Esophagus (tissue), 2 donors: Measurements from ENCODE around the gene FBLN2. TPM values are rescaled to one million over a fixed set of nuclear protein-coding genes. Genes with fewer than 3 reads are reported as not detected.

Source experiments
- H3K27ac ChIP-seq, 2 donors: one replicate each; pipeline ENCODE4 v1.5.1; 2013; ENCODE audit warnings: low read depth in 2 of 2, mild to moderate bottlenecking in 2 of 2, inconsistent platforms in 1 of 2, low read length in 1 of 2, moderate library complexity in 1 of 2
- H3K27me3 ChIP-seq, 2 donors: one replicate each; pipeline ENCODE4 v1.6.1; 2013; ENCODE audit warnings: low read length in 2 of 2, control low read depth in 1 of 2, mild to moderate bottlenecking in 1 of 2; ENCODE audit not compliant: insufficient read depth in 2 of 2, control insufficient read depth in 1 of 2
- H3K36me3 ChIP-seq, 2 donors: one replicate each; pipeline ENCODE4 v1.6.1; 2013; ENCODE audit warnings: low read length in 1 of 2; ENCODE audit not compliant: control insufficient read depth in 2 of 2, insufficient read depth in 2 of 2
- H3K4me1 ChIP-seq, 2 donors: one replicate each; pipeline ENCODE4 v1.6.1; 2013; ENCODE audit warnings: low read length in 1 of 2; ENCODE audit not compliant: control insufficient read depth in 2 of 2, insufficient read depth in 2 of 2
- H3K4me3 ChIP-seq, 2 donors: one replicate each; pipeline ENCODE4 v1.5.1; 2013; ENCODE audit warnings: low read length in 2 of 2, mild to moderate bottlenecking in 2 of 2, low read depth in 1 of 2, moderate library complexity in 1 of 2
- H3K9me3 ChIP-seq, 2 donors: one replicate each; pipeline ENCODE4 v1.6.1; 2013; ENCODE audit warnings: mild to moderate bottlenecking in 2 of 2, low read depth in 1 of 2, low read length in 1 of 2, moderate library complexity in 1 of 2; ENCODE audit not compliant: control insufficient read depth in 2 of 2, insufficient read depth in 1 of 2
- WGBS, 2 donors: extraction: QIAGEN DNeasy Blood & Tissue Kit; methylation state at CpG; one replicate each; pipeline ENCODE4 v1.1.7; 2013; 5-methylcytosine and 5-hydroxymethylcytosine counted together
- polyA plus RNA-seq, 2 donors: library from polyadenylated mRNA; stranded (reverse); fragments of 200-250 nt; gene quantifications; one replicate each; pipeline ENCODE4 v1.2.3, GENCODE V29; 2013
- donor health status: healthy with polysubstance abuse.
- donor health status: Bipolar disorder and iron deficiency.

FBLN2 gene
- polyA plus RNA-seq, 2 donors, result 2.7 to 6.0 TPM

- no peak overlapping the region for H3K27ac ChIP-seq
- no peak overlapping the region for H3K4me3 ChIP-seq
- H3K27me3 ChIP-seq, result no peaks in the 10 kb centered on the region
- no peaks in the 10 kb centered on the region for H3K9me3 ChIP-seq
- 57 to 65% methylated on average over 12 of the region's 12 CpGs for WGBS, 2 donors
- H3K36me3 ChIP-seq, result no peaks in the 10 kb centered on the region
- peaks cover 4% of the 10 kb centered on the region in 2 donors for H3K4me1 ChIP-seq
Observed at GRCh38 chr3:13553686-13554085, 4.8 kb downstream of the FBLN2 start.

DNA sequence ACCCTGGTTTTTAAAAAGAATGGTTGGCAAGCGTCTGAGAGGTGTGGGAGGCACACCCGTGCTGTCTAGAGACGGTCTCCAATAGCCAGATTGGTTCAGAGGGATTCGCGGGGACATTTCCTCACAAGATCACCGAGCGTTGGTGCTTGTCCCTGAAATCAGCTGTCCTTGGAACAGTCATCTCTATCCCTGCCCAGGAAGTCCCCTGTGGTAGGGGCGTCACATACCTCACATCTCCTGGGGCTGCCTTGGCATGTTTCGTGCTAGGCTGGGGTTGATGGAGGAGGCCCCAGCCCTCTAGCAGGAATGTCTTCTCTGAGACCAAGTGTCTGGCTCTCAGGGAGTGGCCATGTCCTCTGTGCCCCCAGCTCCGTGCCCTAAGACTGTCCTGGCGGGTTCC is 6.8 kb downstream of the FBLN2 start:
- no peaks in the 10 kb centered on the region for H3K36me3 ChIP-seq
- 71 to 74% methylated on average over 11 of the region's 11 CpGs for WGBS, 2 donors
- H3K4me3 ChIP-seq, result no peak overlapping the region
- H3K27ac ChIP-seq, result peak overlapping the region in 1 of 2 donors; percentile 5
- no peaks in the 10 kb centered on the region for H3K27me3 ChIP-seq
- H3K9me3 ChIP-seq, result no peaks in the 10 kb centered on the region
- peaks cover 0 to 6% of the 10 kb centered on the region in 2 donors for H3K4me1 ChIP-seq

DNA sequence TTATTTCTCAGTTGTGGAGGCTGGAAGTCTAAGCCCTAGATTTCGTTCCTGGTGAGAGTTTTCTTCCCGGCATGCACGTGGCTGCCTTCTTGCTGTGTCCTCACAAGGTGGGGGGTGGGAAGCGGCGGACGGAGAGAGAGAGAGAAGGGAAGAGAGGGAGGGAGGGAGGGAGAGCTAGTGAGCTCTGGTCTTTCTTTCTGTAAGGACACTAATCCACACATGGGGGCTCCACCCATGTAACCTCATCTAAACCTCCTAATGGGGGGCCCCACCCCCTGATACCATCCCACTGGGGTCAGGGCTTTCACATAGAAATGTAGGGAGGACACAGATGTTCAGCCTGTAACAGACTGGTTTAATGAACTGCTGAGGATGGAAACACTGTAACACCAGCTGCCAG is 7.3 kb downstream of the FBLN2 start:
- 45 to 66% methylated on average over 6 of the region's 6 CpGs for WGBS, 2 donors
- Histone ChIP-seq H3K4me1 (peaks cover 0 to 6% of the 10 kb centered on the region in 2 donors), H3K36me3 (no peaks in the 10 kb centered on the region), H3K27ac (no peak overlapping the region), H3K27me3 (no peaks in the 10 kb centered on the region), H3K4me3 (no peak overlapping the region), H3K9me3 (no peaks in the 10 kb centered on the region)

DNA sequence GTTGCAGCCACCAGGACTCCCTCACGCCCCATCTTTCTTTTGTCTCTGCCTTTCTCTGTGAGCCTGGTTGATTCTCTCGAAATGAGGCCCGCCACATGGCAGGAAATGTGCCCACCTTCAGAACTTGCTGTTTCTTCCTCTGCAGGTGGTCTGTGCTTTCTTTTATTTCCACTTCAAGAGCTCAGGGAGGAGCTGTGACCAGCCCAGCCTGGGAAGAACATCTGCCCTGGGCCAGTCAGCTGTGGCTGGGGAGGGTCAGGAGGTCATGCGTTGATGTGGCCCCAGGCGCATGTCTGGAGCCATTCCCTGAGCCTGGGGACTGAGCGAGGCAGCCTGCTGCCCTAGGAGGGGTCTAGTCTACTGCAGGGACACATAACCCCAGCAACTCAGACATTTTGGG is 8.0 kb downstream of the FBLN2 start:
- WGBS, 2 donors, result 85 to 86% methylated on average over 6 of the region's 6 CpGs
- Histone ChIP-seq H3K27ac (no peak overlapping the region), H3K27me3 (no peaks in the 10 kb centered on the region), H3K4me3 (no peak overlapping the region), H3K36me3 (no peaks in the 10 kb centered on the region), H3K9me3 (no peaks in the 10 kb centered on the region), H3K4me1 (peaks cover 0 to 6% of the 10 kb centered on the region in 2 donors)

DNA sequence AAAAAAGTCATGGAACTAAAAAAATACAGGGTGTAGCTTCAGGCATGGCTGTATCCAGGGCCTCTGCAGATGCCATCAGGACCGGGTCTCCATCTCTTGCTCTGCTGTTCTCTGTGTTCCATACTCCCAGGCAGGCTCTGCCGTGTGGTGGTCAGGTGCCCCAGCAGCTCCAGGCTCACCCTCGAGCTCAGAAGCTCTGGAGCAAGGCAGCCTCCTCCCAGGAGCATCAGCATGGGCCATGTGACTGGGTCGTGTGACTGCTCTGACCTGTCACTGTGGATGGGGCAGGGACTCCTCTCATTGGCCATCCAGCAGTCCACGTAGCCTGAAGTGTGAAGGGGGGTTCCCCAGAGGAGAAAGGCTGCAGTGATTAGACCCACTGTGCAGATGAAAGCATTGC is 8.5 kb downstream of the FBLN2 start:
- Histone ChIP-seq H3K27me3 (no peaks in the 10 kb centered on the region), H3K4me1 (peaks cover 0 to 6% of the 10 kb centered on the region in 2 donors), H3K27ac (no peak overlapping the region), H3K9me3 (no peaks in the 10 kb centered on the region), H3K36me3 (no peaks in the 10 kb centered on the region), H3K4me3 (no peak overlapping the region)
- WGBS, 2 donors, result 63 to 78% methylated on average over 5 of the region's 5 CpGs

- Histone ChIP-seq H3K27ac (no peak overlapping the region), H3K27me3 (no peaks in the 10 kb centered on the region), H3K4me1 (peaks cover 0 to 3% of the 10 kb centered on the region in 2 donors), H3K36me3 (no peaks in the 10 kb centered on the region), H3K9me3 (no peaks in the 10 kb centered on the region), H3K4me3 (no peak overlapping the region)
- WGBS, 2 donors, result 85 to 88% methylated on average over 11 of the region's 11 CpGs
Observed at GRCh38 chr3:13557926-13558325, 9.0 kb downstream of the FBLN2 start.

DNA sequence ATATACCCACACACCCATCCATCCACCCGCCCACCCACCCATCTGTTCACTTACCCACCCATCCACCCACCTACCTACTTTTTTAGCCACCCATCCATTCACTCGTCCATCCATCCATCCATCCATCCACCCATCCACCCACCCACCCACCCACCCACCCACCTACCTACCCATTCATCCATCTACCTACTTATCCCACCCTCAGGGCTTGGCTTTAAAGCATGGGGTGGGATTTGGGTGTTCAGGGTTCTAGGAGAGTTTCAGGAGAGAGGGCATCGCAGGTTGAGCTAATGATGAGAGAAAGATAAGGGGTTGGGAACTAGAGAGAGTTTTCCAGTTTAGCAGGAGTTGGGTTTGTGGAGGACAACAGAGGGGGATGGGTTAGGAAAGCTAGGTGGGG is 9.7 kb downstream of the FBLN2 start:
- 85% methylated on average over 3 of the region's 3 CpGs for WGBS, 2 donors
- Histone ChIP-seq H3K4me1 (peaks cover 0 to 2% of the 10 kb centered on the region in 2 donors), H3K27me3 (no peaks in the 10 kb centered on the region), H3K36me3 (no peaks in the 10 kb centered on the region), H3K9me3 (no peaks in the 10 kb centered on the region), H3K4me3 (no peak overlapping the region), H3K27ac (no peak overlapping the region)

DNA sequence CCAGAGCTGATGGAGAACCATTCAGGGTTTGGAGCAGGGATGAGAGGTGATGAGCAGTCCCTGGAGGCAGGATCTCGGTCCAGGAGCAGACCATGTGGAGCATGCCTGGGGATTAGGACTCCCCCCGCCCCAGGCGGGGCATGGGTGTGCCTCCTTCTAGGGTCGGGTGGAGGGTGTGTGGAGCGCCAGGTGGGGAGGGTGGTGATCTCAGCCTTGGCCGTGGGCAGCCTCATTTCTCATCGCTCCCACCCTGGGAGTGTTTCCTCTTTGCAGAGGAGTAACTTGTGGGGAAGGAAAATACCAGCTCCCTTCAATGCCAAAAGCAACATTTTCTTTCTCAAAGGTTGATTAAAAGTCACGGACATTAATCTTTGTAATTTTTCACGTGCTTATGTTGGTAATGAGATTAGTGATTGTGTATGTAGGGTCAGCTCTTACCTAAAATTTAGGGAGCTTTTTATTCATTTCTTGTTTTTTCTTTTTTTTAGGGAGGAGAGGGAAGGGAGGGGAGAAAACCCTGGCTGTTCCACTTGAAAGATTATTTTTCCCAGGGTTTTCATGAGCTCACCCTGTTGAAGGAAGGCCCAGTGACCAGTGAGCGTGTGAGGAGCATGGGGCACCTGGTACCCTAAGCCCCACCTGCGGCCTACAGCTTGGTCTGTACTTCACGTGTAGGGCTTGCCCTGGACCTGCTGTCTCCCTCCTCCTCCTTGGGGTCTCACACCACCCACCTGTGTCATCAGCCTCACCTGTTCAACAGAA is 11.0 kb downstream of the FBLN2 start:
- Histone ChIP-seq H3K4me3 (no peak overlapping the region), H3K4me1 (peaks cover 0 to 2% of the 10 kb centered on the region in 2 donors), H3K27me3 (no peaks in the 10 kb centered on the region), H3K27ac (no peak overlapping the region), H3K36me3 (no peaks in the 10 kb centered on the region), H3K9me3 (no peaks in the 10 kb centered on the region)
- 30 to 49% methylated on average over 12 of the region's 12 CpGs for WGBS, 2 donors

- no peaks in the 10 kb centered on the region for H3K36me3 ChIP-seq
- H3K4me3 ChIP-seq, result no peak overlapping the region
- peaks cover 0 to 2% of the 10 kb centered on the region in 2 donors for H3K4me1 ChIP-seq
- H3K9me3 ChIP-seq, result no peaks in the 10 kb centered on the region
- no peak overlapping the region for H3K27ac ChIP-seq
- no peaks in the 10 kb centered on the region for H3K27me3 ChIP-seq
- WGBS, 2 donors, result 74 to 78% methylated on average over 9 of the region's 9 CpGs
Observed at GRCh38 chr3:13561376-13561775, 12.5 kb downstream of the FBLN2 start.

GRCh38 chr3:13561967-13562366 is 13.0 kb downstream of the FBLN2 start:
- Histone ChIP-seq H3K27ac (no peak overlapping the region), H3K27me3 (no peaks in the 10 kb centered on the region), H3K4me1 (peaks cover 0 to 2% of the 10 kb centered on the region in 2 donors), H3K9me3 (no peaks in the 10 kb centered on the region), H3K36me3 (no peaks in the 10 kb centered on the region), H3K4me3 (no peak overlapping the region)
- WGBS, 2 donors, result 38 to 53% methylated on average over 4 of the region's 4 CpGs
